ENCODE data around the gene SPI1.

GRCh38 chr11:47379317-47379716, 970 bp upstream of the SPI1 start:
- TF ChIP-seq CTCF (IDR thresholded peaks at IDR 0.05): no peak
- no peak for TF ChIP-seq SREBF2 (IDR thresholded peaks at IDR 0.05)
- TF ChIP-seq, protein P1, sequence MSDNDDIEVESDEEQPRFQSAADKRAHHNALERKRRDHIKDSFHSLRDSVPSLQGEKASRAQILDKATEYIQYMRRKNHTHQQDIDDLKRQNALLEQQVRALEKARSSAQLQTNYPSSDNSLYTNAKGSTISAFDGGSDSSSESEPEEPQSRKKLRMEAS (IDR thresholded peaks at IDR 0.05): no peak
- no peak for TF ChIP-seq CEBPB (IDR thresholded peaks at IDR 0.05)
- no peak for TF ChIP-seq POLR2A (IDR thresholded peaks at IDR 0.05; ENCODE audit: low read length)
- no peak for TF ChIP-seq TFCP2L1 (CRISPR knock-in tag; IDR thresholded peaks at IDR 0.05)
- TF ChIP-seq CHD2 (IDR thresholded peaks at IDR 0.05; ENCODE audit: low read length, partially characterized antibody): no peak

Data from A549 (cell line).